WTC11 (cell line): Measurements from ENCODE around the gene PRDM15. TPM values are rescaled to one million over a fixed set of nuclear protein-coding genes. Genes with fewer than 3 reads are reported as not detected.

Experiments used
- ATAC-seq: fragments of 200-7000 bp; cut with Tn5 transposase; 2 replicates; pipeline ENCODE4 v1.10.0; 2021; ENCODE audit warnings: mild to moderate bottlenecking, moderate library complexity
- CTCF ChIA-PET: fragments of 300-600 bp; sonication (Branson Sonifier 250); formaldehyde crosslinking; loops from one replicate; lab custom pipeline; 2021; ENCODE audit warnings: antibody characterized with exemption; lab: Charles Lee
- POLR2A ChIA-PET: fragments of 350-600 bp; sonication (Branson Sonifier 250); formaldehyde crosslinking; loops from one replicate; lab custom pipeline; 2021; ENCODE audit warnings: antibody characterized with exemption; lab: Charles Lee
- DNase-seq: peaks from one replicate; pipeline ENCODE4 v3.0.0; 2021; ENCODE audit warnings: low spot score
- H3K27ac Mint-ChIP-seq: 2 replicates; pipeline ENCODE4 v1.8.0; 2021; ENCODE audit warnings: mixed read lengths
- H3K27me3 Mint-ChIP-seq: 2 replicates; pipeline ENCODE4 v1.8.0; 2021; ENCODE audit warnings: low read depth, mild to moderate bottlenecking, moderate library complexity, mixed read lengths
- H3K36me3 Mint-ChIP-seq: 2 replicates; pipeline ENCODE4 v1.8.0; 2021; ENCODE audit warnings: mixed read lengths
- H3K4me1 Mint-ChIP-seq: 2 replicates; pipeline ENCODE4 v1.8.0; 2022; ENCODE audit warnings: mixed read lengths
- H3K4me3 Mint-ChIP-seq: 2 replicates; pipeline ENCODE4 v1.8.0; 2021; ENCODE audit warnings: mild to moderate bottlenecking, moderate library complexity, mixed read lengths
- H3K9me3 Mint-ChIP-seq: 2 replicates; pipeline ENCODE4 v1.8.0; 2021; ENCODE audit warnings: mixed read lengths
- CBFB ChIP-seq: sonication (generic); formaldehyde crosslinking; IDR thresholded peaks from 2 replicates; pipeline ENCODE4 v1.8.1; 2022; ENCODE audit warnings: mild to moderate bottlenecking, low read depth, missing genetic modification reagents
- FOXJ3 ChIP-seq: sonication (generic); formaldehyde crosslinking; IDR thresholded peaks from 2 replicates; pipeline ENCODE4 v1.9.0; 2021; ENCODE audit warnings: missing genetic modification reagents, mild to moderate bottlenecking, borderline replicate concordance
- FOXP1 ChIP-seq: sonication (generic); formaldehyde crosslinking; IDR thresholded peaks from 2 replicates; pipeline ENCODE4 v1.8.0; 2022; ENCODE audit warnings: missing genetic modification reagents, mild to moderate bottlenecking, moderate library complexity, borderline replicate concordance
- IRF2 ChIP-seq: sonication (generic); formaldehyde crosslinking; IDR thresholded peaks from 2 replicates; pipeline ENCODE4 v1.8.0; 2022; ENCODE audit warnings: low read depth, missing genetic modification reagents, borderline replicate concordance
- SMAD3 ChIP-seq: sonication (generic); formaldehyde crosslinking; IDR thresholded peaks from 2 replicates; pipeline ENCODE4 v1.8.0; 2022; ENCODE audit warnings: missing genetic modification reagents, mild to moderate bottlenecking, borderline replicate concordance
- STAT6 ChIP-seq: sonication (generic); formaldehyde crosslinking; conservative IDR thresholded peaks from 2 replicates; pipeline ENCODE4 v1.8.1; 2023; ENCODE audit warnings: mild to moderate bottlenecking, low read depth, missing genetic modification reagents, moderate library complexity
- TP53 ChIP-seq: sonication (generic); formaldehyde crosslinking; IDR thresholded peaks from 2 replicates; pipeline ENCODE4 v1.8.1; 2023; ENCODE audit warnings: mild to moderate bottlenecking, missing genetic modification reagents
- ZNF219 ChIP-seq: sonication (generic); formaldehyde crosslinking; IDR thresholded peaks from 2 replicates; pipeline ENCODE4 v1.8.0; 2023; ENCODE audit warnings: missing genetic modification reagents, mild to moderate bottlenecking, borderline replicate concordance
- ZNF532 ChIP-seq: fragments of 250-450 bp; sonication (Bioruptor Pico); IDR thresholded peaks from 2 replicates; pipeline ENCODE4 v1.9.0; 2021; ENCODE audit warnings: mild to moderate bottlenecking, borderline replicate concordance
- total RNA-seq: library from RNA; stranded (reverse); gene quantifications from 3 replicates; pipeline ENCODE4 v1.2.3, GENCODE V29; 2021
- TF ChIP-seq, protein P1 (sequence below): fragments of 250-450 bp; sonication (Bioruptor Pico); IDR thresholded peaks from 2 replicates; pipeline ENCODE4 v1.9.0; 2021; ENCODE audit warnings: mild to moderate bottlenecking
- TF ChIP-seq, protein P2 (sequence below): sonication (generic); formaldehyde crosslinking; IDR thresholded peaks from 2 replicates; pipeline ENCODE4 v1.8.0; 2022; ENCODE audit warnings: mild to moderate bottlenecking, missing genetic modification reagents
- TF ChIP-seq, protein P3 (sequence below): sonication (generic); formaldehyde crosslinking; IDR thresholded peaks from 2 replicates; pipeline ENCODE4 v1.8.0; 2023; ENCODE audit warnings: missing genetic modification reagents
- TF ChIP-seq, protein P4 (sequence below): sonication (generic); formaldehyde crosslinking; IDR thresholded peaks from 2 replicates; pipeline ENCODE4 v1.8.0; 2022; ENCODE audit warnings: mild to moderate bottlenecking, missing genetic modification reagents

PRDM15 gene
- total RNA-seq, 1 experiment from 2014 or later = 12.9 TPM

DNA sequence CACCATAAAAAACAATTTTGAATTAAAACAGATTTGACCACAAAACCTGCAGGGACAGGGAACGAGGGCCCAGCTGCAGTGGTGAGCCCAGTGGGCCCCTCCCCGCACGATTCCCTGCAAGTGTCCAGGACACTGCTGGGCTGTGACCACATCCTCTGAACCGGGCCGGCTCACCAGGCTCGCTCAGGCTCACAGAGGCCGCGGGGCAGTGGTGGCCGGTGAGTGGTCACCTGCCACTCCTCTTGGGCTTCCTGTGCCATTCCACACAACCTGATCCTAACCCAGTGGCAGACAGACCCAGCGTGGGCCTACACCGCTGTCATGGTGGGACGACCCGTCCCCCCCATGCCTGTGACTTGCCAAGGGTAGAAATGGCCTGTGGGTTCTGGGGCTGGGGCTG, 75.8 kb downstream of the PRDM15 start:
- H3K4me1 Mint-ChIP-seq = no peaks in the 10 kb centered on the region
- CTCF ChIA-PET = interaction anchor here (0.8 kb wide), 1 partner anchor 17 kb away, joined by 3 read pairs; no protein-coding TSS in a partner anchor
- ATAC-seq = no peak

More for the DNA sequence above, 75.8 kb downstream of the PRDM15 start:
- H3K27me3 Mint-ChIP-seq = no peaks in the 10 kb centered on the region
- no peak overlapping the region; the same call in 1 of the 2 replicates for H3K27ac Mint-ChIP-seq
- peaks cover 15% of the 10 kb centered on the region for H3K9me3 Mint-ChIP-seq
- no peak overlapping the region for H3K4me3 Mint-ChIP-seq
- POLR2A ChIA-PET = no interaction called here
- TF ChIP-seq, protein P1, sequence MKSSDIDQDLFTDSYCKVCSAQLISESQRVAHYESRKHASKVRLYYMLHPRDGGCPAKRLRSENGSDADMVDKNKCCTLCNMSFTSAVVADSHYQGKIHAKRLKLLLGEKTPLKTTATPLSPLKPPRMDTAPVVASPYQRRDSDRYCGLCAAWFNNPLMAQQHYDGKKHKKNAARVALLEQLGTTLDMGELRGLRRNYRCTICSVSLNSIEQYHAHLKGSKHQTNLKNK = no peak
- no peak for TF ChIP-seq CBFB (CRISPR knock-in tag)
- no peak for TF ChIP-seq FOXJ3 (CRISPR knock-in tag)
- no peak for TF ChIP-seq ZNF532 (CRISPR knock-in tag)
- TF ChIP-seq, protein P2, sequence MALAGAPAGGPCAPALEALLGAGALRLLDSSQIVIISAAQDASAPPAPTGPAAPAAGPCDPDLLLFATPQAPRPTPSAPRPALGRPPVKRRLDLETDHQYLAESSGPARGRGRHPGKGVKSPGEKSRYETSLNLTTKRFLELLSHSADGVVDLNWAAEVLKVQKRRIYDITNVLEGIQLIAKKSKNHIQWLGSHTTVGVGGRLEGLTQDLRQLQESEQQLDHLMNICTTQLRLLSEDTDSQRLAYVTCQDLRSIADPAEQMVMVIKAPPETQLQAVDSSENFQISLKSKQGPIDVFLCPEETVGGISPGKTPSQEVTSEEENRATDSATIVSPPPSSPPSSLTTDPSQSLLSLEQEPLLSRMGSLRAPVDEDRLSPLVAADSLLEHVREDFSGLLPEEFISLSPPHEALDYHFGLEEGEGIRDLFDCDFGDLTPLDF = no peak
- TF ChIP-seq TP53 (CRISPR knock-in tag) = no peak
- no peak for TF ChIP-seq ZNF219 (CRISPR knock-in tag)
- no peak for TF ChIP-seq STAT6 (CRISPR knock-in tag)
- TF ChIP-seq FOXP1 = no peak
- no peak for TF ChIP-seq SMAD3 (CRISPR knock-in tag)
- TF ChIP-seq, protein P3, sequence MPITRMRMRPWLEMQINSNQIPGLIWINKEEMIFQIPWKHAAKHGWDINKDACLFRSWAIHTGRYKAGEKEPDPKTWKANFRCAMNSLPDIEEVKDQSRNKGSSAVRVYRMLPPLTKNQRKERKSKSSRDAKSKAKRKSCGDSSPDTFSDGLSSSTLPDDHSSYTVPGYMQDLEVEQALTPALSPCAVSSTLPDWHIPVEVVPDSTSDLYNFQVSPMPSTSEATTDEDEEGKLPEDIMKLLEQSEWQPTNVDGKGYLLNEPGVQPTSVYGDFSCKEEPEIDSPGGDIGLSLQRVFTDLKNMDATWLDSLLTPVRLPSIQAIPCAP (CRISPR knock-in tag) = no peak
- TF ChIP-seq IRF2 (CRISPR knock-in tag) = no peak
- TF ChIP-seq, protein P4, sequence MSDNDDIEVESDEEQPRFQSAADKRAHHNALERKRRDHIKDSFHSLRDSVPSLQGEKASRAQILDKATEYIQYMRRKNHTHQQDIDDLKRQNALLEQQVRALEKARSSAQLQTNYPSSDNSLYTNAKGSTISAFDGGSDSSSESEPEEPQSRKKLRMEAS (CRISPR knock-in tag) = no peak
- TF ChIP-seq, all 79 proteins: peak for 0
- H3K36me3 Mint-ChIP-seq = peaks cover 24% of the 10 kb centered on the region
- no peak for DNase-seq
